Activated T-helper 1 cell treated with Interleukin-2 at 50 U/mL for 16 hours (primary cell): ENCODE results near the gene PCBD1.
"Not testable (repeated sequence)": the region's sequence is repeated elsewhere in the genome, so short reads cannot be mapped to it uniquely, and the experiment has no call there.

Experiments
- DNase-seq: peaks from one replicate; pipeline ENCODE4 v3.0.0-alpha.2; 2020; ENCODE audit warnings: low read depth

Gene PCBD1

GRCh38 chr10:70887804-70888800 lies at the start of gene PCBD1:
PCBD1 (minus strand) TSS chr10:70888565; CDS start chr10:70888533, 32 bp downstream.
- DNase-seq = peak; percentile 59

GRCh38 chr10:70937661-70938060 lies 49.3 kb upstream of the PCBD1 start:
- no peak for DNase-seq

DNA sequence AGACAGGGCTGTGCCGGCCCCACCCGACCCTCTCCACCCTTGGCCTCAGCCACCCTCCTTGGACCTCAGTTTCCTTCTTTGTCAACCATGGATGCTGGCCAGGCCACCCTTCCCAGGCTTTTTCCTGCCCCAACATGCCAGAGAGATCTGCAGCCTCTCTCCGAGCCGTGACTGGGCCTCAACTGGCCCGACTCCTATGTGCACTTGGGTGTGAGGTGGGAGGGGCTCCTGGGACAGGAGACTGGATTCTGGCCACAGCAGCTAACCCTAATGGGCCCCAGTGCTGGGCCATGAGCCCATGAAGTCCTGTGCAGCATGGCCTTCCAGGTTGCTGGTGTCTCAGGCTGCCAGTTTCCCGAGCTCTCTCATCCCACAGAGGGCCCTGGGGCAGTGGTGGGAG lies 47.7 kb upstream of the PCBD1 start:
- DNase-seq = no peak

DNA sequence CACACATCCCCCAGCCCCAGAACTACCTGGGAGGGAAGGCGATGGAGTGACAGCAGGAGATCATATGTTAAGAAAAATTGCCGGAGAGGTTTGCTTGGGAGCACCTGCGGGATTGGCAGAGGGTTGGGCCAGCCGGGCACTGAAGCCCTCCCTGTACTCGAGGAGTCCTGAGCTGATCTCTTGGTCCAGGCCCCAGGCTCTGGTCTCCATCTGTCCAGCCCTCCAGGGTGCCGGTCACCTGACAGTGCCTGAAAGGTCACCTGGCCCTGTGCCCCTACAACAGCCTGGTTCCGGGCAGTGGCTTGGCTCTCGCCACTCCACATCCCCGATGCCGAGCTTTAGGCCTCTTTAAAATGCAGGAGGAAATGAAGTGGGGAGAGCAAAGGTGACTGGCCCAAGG lies 47.3 kb upstream of the PCBD1 start:
- no peak for DNase-seq

- no peak for DNase-seq
Measured at GRCh38 chr10:70935125-70935625, 46.8 kb upstream of the PCBD1 start.

DNA sequence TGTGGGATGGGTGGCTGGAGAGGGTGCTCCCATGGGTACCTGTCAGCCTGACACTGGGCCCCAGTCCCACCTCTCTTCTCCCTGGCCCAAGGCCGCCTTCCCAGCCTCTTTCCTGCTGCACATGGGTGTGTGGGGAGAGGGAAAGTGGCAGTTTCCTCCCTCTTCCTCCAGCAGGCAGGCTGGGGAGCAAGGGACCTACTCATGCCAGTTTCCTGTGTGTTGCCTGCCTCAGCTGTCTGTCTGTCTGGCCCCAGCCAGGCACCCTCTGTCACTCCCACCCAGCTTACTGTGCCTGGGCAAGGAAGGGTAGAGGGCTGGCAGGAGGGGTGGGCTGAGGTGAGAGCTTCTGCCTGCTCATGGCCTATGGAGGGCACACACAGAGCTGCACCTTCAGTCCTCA lies 46.3 kb upstream of the PCBD1 start:
- DNase-seq = no peak

GRCh38 chr10:70932392-70933196 lies 44.2 kb upstream of the PCBD1 start:
- no peak for DNase-seq

DNA sequence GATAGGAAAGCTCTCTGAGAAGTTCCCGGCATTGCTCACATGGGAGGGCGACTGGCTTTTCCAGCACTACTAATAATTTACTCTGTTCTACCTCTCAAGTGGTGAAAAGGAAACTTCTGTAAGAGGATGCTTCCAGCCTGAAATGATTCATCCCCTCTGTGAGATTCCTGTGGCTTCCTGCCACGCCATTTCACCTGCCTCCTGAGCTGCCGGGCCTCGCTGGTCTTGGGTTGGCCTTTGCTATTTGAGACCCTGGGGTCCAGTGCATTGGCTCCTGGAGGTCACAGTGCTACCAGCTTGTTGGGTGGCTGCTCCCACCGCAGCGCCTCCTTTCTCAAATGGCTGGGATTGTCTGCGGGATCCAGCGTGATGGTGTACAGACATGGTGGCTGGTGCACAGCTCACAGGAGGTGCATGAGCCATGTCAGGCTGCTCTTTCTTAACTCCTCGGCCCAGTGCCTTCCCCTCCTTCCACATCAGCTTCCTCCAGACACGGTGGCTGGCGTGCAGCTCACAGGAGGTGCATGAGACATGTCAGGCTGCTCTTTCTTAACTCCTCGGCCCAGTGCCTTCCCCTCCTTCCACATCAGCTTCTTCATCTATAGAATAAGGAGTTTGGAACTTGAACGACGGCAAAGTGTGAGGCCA lies 42.9 kb upstream of the PCBD1 start:
- no peak for DNase-seq

DNA sequence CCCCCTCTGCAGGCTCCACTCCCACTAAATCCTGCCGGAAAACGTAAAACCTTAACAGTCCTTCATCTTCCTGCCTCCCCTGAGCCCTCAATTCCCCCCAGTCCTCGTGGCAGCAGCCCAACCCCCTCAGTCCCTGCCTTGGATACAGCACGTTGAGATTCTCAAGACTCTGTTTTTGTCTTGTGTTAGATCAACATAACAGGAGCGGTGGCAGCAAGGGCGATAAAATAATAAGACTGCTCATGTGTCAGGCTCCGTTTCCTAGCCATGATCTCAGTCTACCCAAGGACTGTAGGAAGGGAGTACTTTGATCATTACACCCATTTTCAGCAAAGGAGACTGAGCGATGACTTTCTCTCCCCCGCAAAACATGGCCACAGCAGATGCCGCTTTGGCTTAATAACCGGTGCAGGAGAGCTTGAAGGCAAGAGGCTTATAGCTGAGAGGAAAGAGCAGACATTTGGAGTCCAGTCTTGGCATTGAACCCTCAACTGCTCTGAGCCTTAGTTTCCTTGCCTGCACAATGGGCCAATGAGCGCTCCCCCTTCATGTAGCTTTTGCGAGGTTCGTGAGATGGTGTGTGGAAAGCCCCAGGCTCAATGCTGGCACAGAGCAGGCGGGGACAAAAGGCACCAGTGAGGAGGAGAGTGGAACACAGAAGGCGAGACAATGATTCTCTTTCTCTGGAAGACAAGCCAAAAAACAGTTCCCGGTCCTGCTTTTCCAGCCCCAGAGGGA lies 42.1 kb upstream of the PCBD1 start:
- DNase-seq = no peak

- no peak for DNase-seq
Measured at GRCh38 chr10:70928140-70928539, 39.8 kb upstream of the PCBD1 start.

DNA sequence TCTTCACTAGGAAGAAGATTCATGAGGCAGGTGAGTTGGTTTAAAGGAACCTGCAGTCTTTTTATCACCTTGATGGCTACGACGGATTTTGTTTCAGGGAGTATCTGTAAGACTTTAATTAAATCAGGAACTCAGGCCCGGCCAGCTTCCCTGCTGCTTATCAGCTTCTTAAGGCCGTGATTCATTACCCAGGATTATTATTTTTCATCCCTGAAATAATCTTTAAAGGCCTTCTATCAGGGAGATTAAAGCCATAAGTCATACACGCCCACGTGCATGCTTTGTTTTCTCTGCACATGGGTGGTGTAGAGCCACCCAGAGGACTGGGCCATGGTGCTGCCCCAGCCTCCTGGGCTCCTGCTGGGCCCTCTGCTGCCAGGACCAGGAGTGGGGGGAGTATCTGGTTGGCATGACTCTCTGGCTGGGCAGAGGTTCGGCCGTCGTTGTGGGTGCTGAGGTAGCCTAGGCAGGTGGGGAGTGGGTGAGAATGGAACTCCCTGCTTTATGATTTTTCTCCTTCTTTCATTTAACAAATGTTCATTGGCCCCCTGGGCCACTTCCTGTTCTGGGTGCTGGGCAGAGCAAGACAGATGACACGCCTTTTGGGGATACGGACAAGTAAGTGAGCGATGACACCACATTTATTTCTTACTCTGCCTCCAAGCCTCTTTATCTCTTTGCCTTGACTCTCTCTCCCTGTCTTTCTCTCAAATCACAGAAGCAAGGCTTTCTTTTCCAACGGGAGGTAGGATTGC lies 39.0 kb upstream of the PCBD1 start:
- DNase-seq = no peak

DNA sequence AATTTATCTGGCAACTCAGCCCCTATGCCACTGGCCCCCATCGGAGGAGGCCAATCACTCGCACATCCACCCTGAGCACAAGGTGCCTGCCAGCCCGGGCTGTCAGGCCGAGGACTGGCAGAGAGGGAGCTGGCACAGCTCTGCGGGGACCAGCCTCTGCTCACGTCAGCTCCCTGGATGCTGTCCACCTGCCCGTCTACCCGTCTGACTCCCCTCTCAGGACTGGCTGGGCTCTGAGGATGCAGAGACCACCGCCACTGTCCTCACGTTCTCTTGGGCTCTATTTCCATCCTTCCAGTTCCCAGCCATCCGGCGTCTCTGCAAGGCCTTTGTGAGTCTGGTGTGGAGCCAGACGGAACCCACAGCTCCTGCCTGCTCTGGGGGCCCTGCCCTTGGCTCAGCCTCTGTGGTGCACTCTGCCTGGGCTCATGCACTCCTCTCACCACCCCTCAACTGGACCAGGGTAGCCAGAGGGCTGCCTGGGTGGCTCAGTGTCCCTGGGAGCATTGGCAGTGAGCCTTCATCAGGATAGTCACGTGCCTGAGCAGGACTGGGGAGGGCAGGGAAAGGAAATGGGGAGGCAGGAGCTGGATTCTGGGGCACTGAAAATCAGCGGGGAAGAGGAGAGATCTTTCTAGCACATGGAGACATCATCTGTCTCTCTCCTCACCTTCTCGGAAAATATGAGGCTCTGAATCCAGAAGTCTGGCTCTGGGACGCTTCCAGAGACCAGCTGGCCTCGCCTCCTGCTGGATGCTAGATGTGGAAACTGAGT lies 38.0 kb upstream of the PCBD1 start:
- DNase-seq = no peak

GRCh38 chr10:70925377-70926225 lies 37.2 kb upstream of the PCBD1 start:
- peak; percentile 18 for DNase-seq

DNA sequence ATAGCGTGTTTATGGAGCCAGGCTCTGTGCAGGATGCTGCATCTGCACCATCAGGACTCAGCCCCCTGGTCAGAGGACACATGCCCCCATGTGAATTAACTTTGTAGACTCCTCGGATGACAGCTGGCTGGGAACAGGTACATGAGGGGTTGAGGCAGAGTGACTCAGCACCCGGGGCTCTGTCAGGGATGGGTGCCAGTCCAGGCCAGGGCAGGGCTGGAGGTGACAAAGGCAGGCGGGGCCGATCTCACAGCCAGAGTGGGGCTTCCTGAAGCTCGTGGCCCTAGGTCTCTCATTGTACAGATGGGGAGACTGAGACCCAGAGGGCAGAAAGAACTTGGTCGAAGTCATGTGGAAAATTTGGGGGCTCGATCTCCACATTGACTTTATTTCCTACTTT lies 35.3 kb upstream of the PCBD1 start:
- no peak for DNase-seq

DNA sequence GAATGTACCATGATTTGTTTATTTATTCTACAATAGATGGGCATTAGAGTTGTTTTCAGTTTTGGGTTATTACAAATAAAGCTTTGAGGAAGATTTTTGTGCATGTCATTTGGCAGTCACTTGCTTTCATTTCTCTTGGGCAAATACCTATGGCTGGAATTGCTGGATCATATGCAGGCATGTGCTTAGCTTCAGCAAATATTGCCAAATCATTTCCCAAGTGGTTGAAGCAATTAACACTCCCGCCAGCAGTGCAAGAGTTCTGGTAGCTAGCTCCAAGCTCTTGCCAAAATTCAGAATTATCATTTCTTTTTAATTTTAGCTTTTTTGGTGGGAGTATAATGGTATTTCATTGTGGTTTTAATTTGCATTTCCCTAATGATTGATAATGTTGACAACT lies 32.9 kb upstream of the PCBD1 start:
- DNase-seq = no peak

DNA sequence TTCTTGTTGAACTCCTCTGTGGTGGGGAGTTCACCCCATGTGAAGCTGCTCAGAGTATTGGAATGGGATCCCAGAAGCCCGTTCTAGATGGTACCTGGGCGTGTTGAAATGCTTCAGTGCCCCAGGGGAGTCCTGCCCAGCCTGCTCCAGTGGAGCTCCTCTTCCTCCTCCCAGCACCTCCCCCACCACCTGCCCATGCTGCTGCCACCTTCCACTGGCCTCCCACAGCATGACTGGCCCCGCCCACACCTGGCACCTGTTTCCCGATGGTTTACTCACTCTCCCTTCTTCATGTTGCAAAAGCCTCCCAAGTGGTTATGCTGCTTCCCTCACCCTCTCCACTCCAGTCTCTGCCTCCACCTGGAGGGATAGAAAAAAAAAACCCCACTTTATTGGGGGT lies 32.2 kb upstream of the PCBD1 start:
- no peak for DNase-seq

DNA sequence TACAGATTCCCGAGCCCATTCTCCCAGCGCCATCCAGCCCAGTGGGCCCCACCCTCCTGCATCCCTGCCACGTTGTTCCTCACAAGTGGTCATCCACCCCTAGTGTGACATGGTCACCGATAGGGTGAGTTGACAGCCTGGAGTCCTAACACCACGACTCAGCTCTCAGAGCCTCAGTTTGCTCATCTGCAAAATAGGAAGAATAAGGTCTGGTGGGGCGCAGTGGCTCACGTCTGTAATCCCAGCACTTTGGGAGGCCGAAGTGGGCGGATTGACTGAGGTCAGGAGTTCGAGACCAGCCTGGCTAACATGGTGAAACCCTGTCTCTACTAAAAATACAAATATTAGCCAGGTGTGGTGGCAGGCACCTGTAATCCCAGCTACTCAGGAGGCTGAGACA lies 31.5 kb upstream of the PCBD1 start:
- not testable (repeated sequence) for DNase-seq

GRCh38 chr10:70918851-70919530 lies 30.6 kb upstream of the PCBD1 start:
- no peak for DNase-seq
